NCI-H2171 (cell line): ENCODE measurements around the gene SPATA18.
"Not testable (repeated sequence)": the region's sequence is repeated elsewhere in the genome, so short reads cannot be mapped to it uniquely, and the experiment has no call there.

Source experiments
- DNase-seq: peaks from one replicate; lab custom pipeline; 2025; lab: John Stamatoyannopoulos, UW

Gene SPATA18

GRCh38 chr4:52107336-52107735, 56.2 kb downstream of the SPATA18 start:
- DNase-seq, result no peak

- no peak for DNase-seq
Observed at GRCh38 chr4:52107745-52108144, 56.6 kb downstream of the SPATA18 start.

- peak; percentile 40 for DNase-seq
Observed at GRCh38 chr4:52110171-52110570, 59.1 kb downstream of the SPATA18 start.

GRCh38 chr4:52111995-52112394, 60.9 kb downstream of the SPATA18 start:
- no peak for DNase-seq

GRCh38 chr4:52112411-52112810, 61.3 kb downstream of the SPATA18 start:
- no peak for DNase-seq

GRCh38 chr4:52116641-52117040, 65.5 kb downstream of the SPATA18 start:
- DNase-seq, result no peak

GRCh38 chr4:52126226-52126625, 75.1 kb downstream of the SPATA18 start:
- no peak for DNase-seq

GRCh38 chr4:52126966-52127365, 75.9 kb downstream of the SPATA18 start:
- peak; percentile 61 for DNase-seq

GRCh38 chr4:52135171-52135570, 84.1 kb downstream of the SPATA18 start:
- no peak for DNase-seq

GRCh38 chr4:52137152-52137551, 86.0 kb downstream of the SPATA18 start:
- not testable (repeated sequence) for DNase-seq

- no peak for DNase-seq
Observed at GRCh38 chr4:52142816-52143215, 91.7 kb downstream of the SPATA18 start.

GRCh38 chr4:52143815-52144214, 92.7 kb downstream of the SPATA18 start:
- no peak for DNase-seq

- DNase-seq, result no peak
Observed at GRCh38 chr4:52144372-52144771, 93.3 kb downstream of the SPATA18 start.
